NCI-H2171 treated with DMSO at 0.1 percent for 48 hours (cell line): ENCODE data around the gene ACTN1.
A peak's percentile ranks its signal among the peaks of the same experiment; 100 is the strongest.

ENCODE experiments used
- DNase-seq: peaks from one replicate; lab custom pipeline; 2025; lab: John Stamatoyannopoulos, UW

The ACTN1 gene

DNA sequence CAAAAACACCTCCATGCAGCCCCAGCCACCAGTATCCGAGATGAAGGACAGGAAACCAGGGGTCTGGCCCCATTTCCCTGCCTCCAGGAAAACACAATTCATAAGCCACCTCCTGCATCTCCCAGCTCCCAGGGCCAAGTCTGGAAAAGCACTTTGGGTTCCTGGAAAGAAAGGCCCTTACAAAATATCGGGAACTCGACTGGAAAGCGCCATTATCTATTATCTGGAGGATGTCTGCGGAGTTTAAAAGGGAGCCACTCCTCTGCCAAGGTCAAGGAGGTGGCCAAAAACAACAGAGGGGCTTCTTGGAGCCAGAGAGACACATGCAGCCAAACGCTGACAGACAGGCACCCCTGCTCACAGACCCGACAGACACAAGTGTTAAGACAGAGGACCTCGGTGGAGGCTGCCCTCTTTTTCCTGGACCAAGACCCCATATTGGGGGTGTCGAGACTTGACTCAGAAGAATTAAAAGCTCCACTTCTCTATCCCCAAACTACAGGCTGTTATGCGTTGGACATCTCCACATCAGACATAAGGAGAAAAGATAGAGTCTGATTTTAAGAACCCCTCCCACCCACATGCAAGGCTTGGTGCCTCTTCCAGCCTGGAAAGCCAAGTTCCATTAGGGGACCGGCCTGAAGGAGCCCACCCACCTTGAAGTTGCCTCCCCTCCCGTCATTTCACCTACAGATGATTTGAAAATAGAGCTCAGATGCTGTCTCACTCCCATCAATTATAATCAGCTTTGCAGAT is 9.6 kb downstream of the ACTN1 start:
- DNase-seq: no peak

DNA sequence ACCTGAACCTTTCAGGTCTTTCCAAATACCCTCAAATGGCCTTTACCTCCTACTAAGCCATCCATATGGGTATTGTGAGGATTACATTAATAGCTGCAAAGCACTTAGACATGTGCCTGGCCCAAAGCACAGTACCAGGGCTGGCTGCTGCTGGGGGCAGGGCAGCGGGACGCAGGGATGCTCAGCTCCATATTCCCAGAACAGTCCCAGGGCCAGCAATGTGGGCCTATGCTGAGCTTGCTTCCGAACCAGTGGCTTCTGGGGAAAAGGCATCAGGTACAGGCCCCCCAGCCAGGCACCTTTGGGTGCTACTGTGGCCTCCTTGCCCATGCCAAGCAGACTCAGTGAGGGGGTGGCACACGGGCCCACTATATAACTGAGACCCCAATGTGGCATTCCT is 10.4 kb downstream of the ACTN1 start:
- DNase-seq: no peak

DNA sequence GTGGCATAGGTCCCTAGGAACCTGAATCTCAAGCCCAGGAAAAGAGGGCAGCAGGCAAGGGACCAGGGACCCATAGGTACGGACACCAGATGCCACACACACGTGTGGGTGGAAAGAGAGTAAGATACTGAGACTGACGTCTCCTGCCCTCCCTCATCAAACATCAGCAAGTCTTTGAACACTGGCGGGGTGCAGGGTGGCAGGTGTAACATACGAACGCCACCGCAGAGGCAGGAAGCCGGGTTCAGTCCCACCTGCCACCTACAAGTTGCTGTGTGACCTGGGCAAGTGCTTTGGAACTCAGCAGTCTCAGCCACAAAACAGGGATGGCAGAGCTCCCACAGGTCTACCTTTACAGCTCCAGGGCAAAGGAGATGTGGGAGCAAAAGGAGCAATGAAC is 11.1 kb downstream of the ACTN1 start:
- no peak for DNase-seq

- DNase-seq: no peak
Measured at GRCh38 chr14:68967459-68967940, 11.6 kb downstream of the ACTN1 start.

DNA sequence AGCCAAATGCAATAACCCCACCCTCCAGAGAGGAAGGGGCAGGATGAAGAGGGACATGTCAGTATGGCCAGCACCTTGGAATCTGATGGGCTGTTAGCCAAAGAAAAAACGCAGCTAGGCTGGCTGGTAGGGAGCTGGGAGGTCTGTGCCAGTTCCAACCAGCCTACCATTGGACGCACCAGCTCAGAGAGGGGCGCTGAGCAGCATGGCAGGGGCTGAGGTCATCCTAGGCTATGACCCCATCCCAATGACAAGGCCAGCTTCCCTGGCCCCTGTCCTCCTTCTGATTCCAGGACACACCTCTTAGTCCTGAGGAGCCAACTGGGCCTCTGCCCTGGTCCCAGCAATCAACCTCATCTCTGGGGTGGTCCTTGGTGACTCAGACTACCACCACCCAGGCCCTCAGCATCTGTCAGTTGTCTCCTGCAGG is 12.2 kb downstream of the ACTN1 start:
- no peak for DNase-seq

GRCh38 chr14:68965261-68965761 is 13.8 kb downstream of the ACTN1 start:
- DNase-seq: no peak

DNA sequence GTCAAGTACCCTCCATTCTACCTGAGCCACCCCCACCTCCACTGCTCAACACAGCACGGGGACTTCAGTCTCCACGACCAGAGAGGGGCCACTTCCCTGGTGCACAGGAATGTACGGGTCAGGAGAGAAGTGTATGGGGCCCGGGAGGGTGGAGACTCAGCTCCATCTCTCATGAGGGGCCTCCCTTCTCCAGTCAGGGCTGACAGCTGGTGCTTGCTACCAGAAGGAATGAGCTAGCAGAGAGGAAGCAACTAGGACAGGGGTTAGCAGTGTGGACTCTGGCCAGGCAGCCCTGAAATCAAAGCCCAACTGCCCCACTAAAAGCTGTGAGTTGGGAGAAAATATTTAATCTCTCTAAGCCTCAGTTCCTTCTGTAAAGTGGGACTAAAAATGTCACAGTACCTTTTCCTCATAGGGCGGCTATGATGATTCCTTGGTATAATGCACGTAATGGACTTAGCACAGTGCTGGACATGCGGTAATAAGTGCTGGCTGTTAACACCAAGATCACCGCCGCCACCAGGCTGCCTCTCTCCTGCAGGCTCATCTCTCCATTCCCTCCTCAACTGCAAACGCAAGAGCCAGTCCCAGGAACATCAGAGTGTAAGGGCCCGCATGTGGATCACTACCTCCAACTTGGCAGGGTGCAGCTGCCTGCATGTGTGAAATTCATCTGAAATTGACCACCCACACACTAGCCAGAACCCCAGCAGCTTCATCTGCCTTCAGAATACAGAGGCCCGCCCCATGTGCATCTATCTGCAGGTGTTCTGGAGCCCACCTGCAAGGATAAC is 14.6 kb downstream of the ACTN1 start:
- DNase-seq: no peak

- no peak for DNase-seq
Measured at GRCh38 chr14:68962681-68963080, 16.4 kb downstream of the ACTN1 start.

DNA sequence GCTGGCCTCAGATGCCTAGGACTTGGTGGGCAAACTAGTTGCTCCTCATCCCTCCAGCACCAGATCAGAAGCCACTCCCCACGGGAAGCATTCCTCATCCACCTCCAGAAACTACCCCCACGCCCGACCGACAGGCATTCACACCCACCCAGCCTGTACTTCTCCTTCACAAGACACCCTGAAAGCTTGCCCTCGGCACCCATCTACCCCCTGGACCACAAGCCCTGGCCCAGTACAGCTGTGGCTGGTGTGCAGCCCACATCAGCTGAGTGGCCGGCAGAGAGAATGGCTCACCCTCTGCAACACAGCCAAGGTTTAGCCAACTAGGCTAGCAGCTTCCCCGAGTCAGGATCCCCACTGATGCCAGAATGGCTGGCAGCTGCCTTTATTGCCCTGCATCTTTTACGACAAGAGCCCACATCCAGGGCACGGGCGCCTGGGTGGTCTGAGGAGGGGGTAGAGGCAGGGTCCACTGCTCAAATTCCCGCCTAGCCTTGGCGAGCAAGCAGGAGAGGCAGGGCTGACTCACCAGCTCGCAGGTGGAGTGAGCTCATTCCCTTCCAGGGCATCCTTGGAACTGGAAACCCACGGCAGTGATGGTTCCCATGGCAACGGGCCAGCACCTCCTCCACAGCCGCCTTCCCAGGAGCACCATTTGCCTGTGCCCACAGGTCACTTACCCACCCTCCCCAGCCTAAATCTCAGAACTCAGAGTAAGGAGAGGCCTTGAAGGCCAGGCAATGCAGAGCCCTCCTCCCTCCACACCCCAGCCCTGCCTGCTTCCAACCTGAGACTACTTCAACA is 17.1 kb downstream of the ACTN1 start:
- DNase-seq: peak; percentile 40

- no peak for DNase-seq
Measured at GRCh38 chr14:68961361-68961760, 17.7 kb downstream of the ACTN1 start.

DNA sequence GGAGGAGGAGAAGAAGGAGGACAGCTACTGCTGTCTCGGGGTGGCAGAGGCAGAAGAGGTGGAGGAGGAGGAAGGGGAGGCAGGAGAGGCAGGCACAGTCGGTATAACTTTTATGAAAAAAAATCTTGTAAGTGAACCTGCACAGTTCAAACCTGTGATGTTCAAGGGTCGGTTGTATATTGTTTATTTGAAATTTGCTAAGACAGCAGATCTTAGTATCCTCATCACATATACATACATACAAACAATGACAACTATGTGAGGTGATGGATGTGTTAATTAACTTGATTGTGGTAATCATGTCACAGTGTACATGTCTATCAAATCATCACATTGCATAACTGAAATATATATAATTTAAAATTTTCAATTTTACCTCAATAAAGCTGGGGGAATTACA is 19.0 kb downstream of the ACTN1 start:
- no peak for DNase-seq

DNA sequence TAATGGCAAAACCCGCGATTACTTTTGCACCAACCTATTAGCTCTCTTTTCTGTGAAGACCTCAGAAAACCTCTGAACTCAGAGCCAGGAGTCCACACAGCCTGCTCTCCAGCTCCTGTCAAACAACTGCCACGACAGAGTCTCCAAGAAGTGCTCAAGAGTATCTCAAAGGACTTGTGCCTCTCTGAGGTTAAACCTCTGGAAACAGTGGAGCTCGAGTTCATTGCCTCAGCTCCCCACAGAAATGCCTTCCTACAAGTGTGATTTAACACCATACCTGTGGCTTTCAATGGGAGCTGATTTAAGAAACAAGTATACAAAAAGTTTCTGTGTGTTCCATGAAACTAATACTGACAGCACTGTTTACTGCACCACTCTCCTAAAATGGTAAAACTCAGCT is 20.1 kb downstream of the ACTN1 start:
- DNase-seq: no peak

DNA sequence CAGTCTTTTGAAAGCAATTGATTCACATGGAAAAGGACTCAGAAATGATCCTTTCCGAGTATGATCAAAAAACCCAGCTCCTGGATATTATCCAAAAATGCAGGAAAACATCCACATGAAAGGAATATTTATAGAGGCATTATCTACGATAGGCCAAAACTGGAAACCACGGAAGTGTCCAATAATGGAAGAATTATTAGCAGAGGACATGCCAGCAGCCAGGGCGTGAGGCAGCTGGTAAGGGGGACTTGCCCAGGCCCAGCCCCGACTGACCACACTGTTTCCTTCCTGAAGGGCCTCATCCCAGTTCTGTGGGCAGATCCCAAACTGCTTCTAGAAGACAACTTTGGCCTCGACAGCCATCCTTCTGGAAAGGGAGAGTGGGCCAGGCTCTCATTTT is 20.5 kb downstream of the ACTN1 start:
- DNase-seq: no peak

DNA sequence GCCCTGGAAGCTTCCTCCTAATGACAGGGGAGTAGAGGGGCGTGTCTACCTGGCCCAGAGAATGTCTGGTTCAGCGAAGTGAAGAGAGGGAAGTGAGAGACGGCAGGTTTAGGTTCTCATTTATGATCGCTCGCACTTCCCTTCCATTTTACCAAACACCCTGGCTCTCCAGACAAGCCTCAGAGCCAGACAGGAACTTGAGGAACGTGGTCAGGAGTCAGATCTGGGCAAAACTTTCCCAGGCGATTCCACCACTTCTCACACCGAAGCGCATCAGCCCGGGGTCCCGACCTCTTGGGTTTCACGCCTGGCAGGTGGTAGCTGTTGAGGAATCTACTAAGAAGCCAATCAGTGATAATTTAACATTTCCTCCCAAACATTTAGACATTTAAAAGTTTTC is 21.3 kb downstream of the ACTN1 start:
- DNase-seq: no peak

DNA sequence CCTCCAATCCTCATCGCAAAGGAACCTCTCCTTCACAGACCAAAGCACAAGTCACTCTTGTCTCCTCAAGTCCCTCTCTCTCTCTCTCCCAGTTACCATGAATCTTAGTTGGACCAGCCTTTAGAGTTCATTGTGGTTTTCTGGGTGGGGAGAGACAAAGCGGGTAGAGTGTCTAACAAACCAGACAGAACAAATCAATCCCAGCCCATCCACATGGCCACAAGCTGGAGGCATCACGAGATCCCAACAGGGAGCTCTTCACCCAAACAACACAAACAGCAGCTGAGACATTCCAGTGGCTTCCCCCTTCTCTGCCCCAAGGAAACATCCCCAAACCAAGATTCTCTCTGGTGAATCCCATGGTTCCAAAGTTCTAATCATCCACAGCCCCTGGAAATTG is 22.4 kb downstream of the ACTN1 start:
- DNase-seq: no peak

DNA sequence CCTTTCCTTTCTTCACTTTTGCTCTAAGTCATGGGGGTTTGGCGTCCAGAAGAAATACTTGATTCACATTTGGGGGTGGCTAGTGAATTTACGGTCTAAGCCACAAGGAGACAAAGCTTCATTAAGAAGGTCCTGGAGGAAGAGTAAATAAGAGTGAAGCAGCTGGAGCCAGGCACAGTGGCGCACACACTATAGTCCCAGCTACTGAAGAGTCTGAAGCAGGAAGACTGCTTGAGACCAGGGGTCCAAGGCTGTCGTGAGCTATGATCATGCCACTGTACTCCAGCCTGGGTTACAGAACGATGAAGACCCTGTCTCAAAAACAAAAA is 23.3 kb downstream of the ACTN1 start:
- DNase-seq: no peak

DNA sequence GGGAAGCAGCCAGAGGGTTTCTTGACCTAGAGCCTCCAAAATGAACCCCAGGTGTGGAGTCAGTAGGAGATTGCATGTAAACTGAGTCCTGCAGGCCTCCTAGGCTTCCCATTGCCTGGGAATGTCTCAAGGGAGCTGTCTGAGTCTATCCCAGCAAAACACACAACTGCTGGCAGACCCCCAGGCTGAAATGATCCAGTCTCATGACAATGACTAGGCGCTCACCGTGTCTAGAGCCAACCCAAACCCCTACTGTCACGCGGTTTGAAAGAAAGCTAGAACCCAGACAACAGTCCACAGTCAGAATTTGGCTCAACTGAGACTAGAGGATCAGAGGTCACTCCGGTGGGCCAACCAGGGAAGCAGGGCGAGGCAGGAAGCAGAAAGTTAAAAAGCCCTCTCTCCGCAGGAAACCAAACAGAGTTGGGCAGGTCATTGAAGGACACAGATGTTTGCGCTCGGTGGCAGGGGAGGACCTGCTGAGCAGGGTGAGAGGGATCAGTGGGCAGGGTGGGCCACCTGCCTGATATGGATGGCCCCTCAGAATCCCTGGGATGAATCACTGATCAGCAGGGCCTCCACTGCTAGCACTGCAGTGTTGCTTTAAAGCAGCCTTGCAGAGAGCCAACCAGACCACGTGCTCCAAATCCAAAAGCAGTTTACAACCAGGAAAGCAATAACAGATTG is 23.8 kb downstream of the ACTN1 start:
- DNase-seq: no peak

DNA sequence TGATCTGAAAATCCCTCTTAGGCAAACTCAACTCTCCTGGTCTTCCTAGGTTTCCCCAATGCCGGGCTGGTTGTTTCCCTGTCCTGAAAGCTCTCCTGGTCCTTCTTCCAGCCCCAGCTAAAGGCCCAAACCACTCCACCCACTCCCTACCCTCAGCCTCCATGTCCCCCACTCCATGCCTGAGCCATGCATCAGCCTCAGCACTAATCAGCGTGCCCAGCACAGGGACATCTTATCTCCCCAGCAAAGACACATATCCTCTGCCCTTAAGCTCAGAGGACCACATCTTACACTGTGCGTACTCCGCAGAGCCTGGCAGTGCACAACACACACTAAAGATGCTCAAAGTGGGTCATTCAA is 25.9 kb downstream of the ACTN1 start:
- no peak for DNase-seq

- DNase-seq: peak; percentile 39
Measured at GRCh38 chr14:68952531-68953195, 26.4 kb downstream of the ACTN1 start.

- DNase-seq: no peak
Measured at GRCh38 chr14:68951800-68952530, 27.1 kb downstream of the ACTN1 start.
